Smooth muscle cell (in vitro differentiated cells): ENCODE results near the gene EPHA7. TPM values are rescaled to one million over a fixed set of nuclear protein-coding genes. Genes with fewer than 3 reads are reported as not detected.

Source experiments
- DNase-seq: peaks from one replicate; lab custom pipeline; 2025; ENCODE audit not compliant: unreplicated experiment; lab: John Stamatoyannopoulos, UW
- H2AFZ ChIP-seq: fragments of 200-600 bp; sonication (generic); 2 replicates; pipeline ENCODE4 v1.6.0; 2016; ENCODE audit warnings: antibody characterized with exemption, low read depth, mild to moderate bottlenecking
- H3F3A ChIP-seq: fragments of 200-600 bp; sonication (generic); 2 replicates; pipeline ENCODE4 v1.6.0; 2017; ENCODE audit warnings: antibody characterized with exemption, low read depth
- H3K27ac ChIP-seq: fragments of 200-600 bp; sonication (generic); 2 replicates; pipeline ENCODE4 v1.5.1; 2016; ENCODE audit warnings: low read depth, mild to moderate bottlenecking
- H3K27me3 ChIP-seq: fragments of 200-600 bp; sonication (generic); 2 replicates; pipeline ENCODE4 v1.6.1; 2016; ENCODE audit warnings: low read depth, mild to moderate bottlenecking
- H3K36me3 ChIP-seq: fragments of 200-600 bp; sonication (generic); 2 replicates; pipeline ENCODE4 v1.5.1; 2016; ENCODE audit warnings: low read depth
- H3K4me1 ChIP-seq: fragments of 200-600 bp; sonication (generic); 2 replicates; pipeline ENCODE4 v1.5.1; 2016; ENCODE audit warnings: low read depth
- H3K4me2 ChIP-seq: fragments of 200-600 bp; sonication (generic); 2 replicates; pipeline ENCODE4 v1.6.0; 2016; ENCODE audit warnings: mild to moderate bottlenecking
- H3K4me3 ChIP-seq: fragments of 200-600 bp; sonication (generic); 2 replicates; pipeline ENCODE4 v1.5.1; 2016; ENCODE audit warnings: mild to moderate bottlenecking
- H3K79me2 ChIP-seq: fragments of 200-600 bp; sonication (generic); 2 replicates; pipeline ENCODE4 v1.6.0; 2016; ENCODE audit warnings: low read depth, mild to moderate bottlenecking
- H3K9ac ChIP-seq: fragments of 200-600 bp; sonication (generic); 2 replicates; pipeline ENCODE4 v1.6.0; 2016; ENCODE audit warnings: low read depth
- H3K9me3 ChIP-seq: fragments of 200-600 bp; sonication (generic); replicated peaks from 2 replicates; pipeline ENCODE4 v1.5.1; 2016; ENCODE audit warnings: low read depth
- H4K20me1 ChIP-seq: fragments of 200-600 bp; sonication (generic); 2 replicates; pipeline ENCODE4 v1.6.0; 2016; ENCODE audit warnings: low read depth
- WGBS: methylation state at CpG from one replicate; pipeline ENCODE4 v1.1.7; 2016; ENCODE audit warnings: low lambda C conversion rate; 5-methylcytosine and 5-hydroxymethylcytosine counted together
- polyA plus RNA-seq: library from polyadenylated mRNA; unstranded; fragments of >200 nt; fragmentation: Nextera tagmentation; extraction: Ambion mirVana; gene quantifications from 2 replicates; pipeline ENCODE4 v1.2.1, GENCODE V29; 2016
- total RNA-seq: library from RNA; depleted of rRNA; stranded (reverse); fragments of >200 nt; gene quantifications from 2 replicates; pipeline ENCODE4 v1.2.3, GENCODE V29; 2014
- TF ChIP-seq, protein P1 (sequence below): fragments of 200-600 bp; sonication (generic); IDR thresholded peaks from 2 replicates; pipeline ENCODE4 v1.5.1; 2017; ENCODE audit warnings: borderline replicate concordance, mild to moderate bottlenecking, antibody characterized with exemption; ENCODE audit not compliant: insufficient read depth, poor library complexity, severe bottlenecking

The EPHA7 gene
- total and polyA plus RNA-seq, 2 experiments from 2014 or later, result 2.0 to 6.2 TPM

DNA sequence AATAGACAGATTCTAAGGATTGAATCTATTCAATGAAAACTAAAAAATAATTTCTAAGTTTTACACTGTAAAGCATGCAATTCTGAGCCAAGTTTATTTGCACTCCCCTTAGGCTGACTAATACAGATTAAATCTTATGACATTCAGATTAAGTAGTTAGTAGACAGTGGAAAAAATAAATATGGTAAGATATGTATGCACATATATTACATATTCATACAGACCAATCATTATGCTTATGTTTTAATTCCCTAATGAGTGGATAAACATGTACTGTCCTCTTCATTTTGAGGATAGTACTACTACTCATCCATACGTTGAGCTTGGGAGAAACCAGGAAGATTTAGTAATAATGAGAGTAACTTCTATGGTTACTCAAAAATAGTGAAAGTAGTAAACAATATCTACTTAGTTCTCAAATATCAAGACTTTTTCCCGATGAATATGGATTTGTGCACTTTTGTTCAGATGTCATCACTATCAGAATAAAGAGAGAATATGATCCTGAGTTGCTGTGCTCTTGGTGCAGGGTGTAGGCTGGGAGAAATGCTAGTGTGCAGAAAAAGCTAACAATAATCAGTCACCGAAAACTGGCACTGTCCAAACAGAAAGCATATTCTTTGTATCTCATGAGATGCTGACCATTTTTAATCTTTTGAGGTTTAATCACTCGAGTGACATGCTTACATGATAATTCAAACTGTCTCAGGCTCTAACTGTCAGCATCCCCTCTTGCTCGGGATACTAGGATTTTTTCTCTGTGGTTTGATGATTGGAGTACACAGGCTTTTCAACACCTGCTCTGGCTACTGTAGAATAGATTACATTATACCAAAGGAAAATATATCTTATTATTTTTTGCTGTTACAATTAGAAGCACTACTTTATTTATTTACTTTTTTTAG, 111.6 kb downstream of the EPHA7 start:
- Histone ChIP-seq H3K27me3 (no peaks in the 10 kb centered on the region), H3K79me2 (no peaks in the 10 kb centered on the region), H3K4me1 (no peaks in the 10 kb centered on the region), H3K4me3 (no peak overlapping the region), H3K36me3 (no peaks in the 10 kb centered on the region), H3K9me3 (no peaks in the 10 kb centered on the region), H2AFZ (no peak overlapping the region), H3F3A (no peaks in the 10 kb centered on the region), H3K4me2 (no peak overlapping the region), H3K27ac (no peak overlapping the region), H4K20me1 (no peaks in the 10 kb centered on the region), H3K9ac (no peak overlapping the region)
- 83% methylated on average over 5 of the region's 5 CpGs for WGBS
- DNase-seq, result no peak
- TF ChIP-seq, protein P1, sequence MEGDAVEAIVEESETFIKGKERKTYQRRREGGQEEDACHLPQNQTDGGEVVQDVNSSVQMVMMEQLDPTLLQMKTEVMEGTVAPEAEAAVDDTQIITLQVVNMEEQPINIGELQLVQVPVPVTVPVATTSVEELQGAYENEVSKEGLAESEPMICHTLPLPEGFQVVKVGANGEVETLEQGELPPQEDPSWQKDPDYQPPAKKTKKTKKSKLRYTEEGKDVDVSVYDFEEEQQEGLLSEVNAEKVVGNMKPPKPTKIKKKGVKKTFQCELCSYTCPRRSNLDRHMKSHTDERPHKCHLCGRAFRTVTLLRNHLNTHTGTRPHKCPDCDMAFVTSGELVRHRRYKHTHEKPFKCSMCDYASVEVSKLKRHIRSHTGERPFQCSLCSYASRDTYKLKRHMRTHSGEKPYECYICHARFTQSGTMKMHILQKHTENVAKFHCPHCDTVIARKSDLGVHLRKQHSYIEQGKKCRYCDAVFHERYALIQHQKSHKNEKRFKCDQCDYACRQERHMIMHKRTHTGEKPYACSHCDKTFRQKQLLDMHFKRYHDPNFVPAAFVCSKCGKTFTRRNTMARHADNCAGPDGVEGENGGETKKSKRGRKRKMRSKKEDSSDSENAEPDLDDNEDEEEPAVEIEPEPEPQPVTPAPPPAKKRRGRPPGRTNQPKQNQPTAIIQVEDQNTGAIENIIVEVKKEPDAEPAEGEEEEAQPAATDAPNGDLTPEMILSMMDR, result no peak

DNA sequence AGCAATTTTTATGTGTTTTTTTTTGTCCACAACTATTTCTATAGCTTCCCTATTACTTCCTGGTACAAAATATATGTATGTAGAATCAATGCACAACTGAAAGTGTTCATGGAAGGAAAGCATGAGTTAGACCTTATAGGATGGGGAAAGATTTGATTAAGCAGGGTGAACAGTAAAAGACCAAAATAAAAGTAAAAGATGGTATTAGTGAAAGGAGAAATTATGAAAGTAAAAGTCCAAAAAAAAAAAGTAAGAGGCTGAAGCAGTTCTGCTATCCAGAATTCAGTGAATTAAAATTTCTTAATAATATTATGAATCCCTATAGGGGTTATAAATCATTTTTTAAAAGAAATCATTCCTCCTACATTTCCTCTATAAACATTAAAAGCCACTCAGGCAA, 114.3 kb downstream of the EPHA7 start:
- no peak overlapping the region for H3K9ac ChIP-seq
- H2AFZ ChIP-seq, result no peak overlapping the region
- no peak for DNase-seq
- H3K27me3 ChIP-seq, result no peaks in the 10 kb centered on the region
- H3K4me3 ChIP-seq, result no peak overlapping the region
- H3K79me2 ChIP-seq, result no peaks in the 10 kb centered on the region
- no peaks in the 10 kb centered on the region for H3F3A ChIP-seq
- TF ChIP-seq, protein P1, result no peak
- H3K4me2 ChIP-seq, result no peak overlapping the region
- no peaks in the 10 kb centered on the region for H3K4me1 ChIP-seq
- no peak overlapping the region for H3K27ac ChIP-seq
- H4K20me1 ChIP-seq, result no peaks in the 10 kb centered on the region
- H3K9me3 ChIP-seq, result no peaks in the 10 kb centered on the region
- H3K36me3 ChIP-seq, result no peaks in the 10 kb centered on the region

DNA sequence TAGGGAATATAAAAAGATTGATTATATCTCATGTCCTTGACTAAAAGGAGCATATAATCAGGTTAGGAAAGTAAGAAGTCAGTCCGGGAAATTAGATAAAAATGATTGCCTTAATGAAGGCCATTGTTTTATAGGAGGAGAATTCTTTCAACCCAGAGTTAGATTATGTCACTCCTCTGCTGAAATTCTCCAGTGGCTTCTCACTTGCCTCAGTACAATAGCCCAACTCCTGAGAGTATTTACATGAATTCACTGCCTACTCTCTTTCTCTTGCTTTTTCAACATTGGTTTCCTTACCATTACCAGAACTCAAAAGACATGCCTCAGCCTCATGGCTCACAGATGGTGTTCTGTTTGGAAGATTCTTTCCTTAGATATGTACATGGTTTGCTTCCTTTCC, 114.9 kb downstream of the EPHA7 start:
- DNase-seq, result no peak
- Histone ChIP-seq H3K9me3 (no peaks in the 10 kb centered on the region), H3K36me3 (no peaks in the 10 kb centered on the region), H3F3A (no peaks in the 10 kb centered on the region), H3K27me3 (no peaks in the 10 kb centered on the region), H2AFZ (no peak overlapping the region), H3K4me3 (no peak overlapping the region), H3K4me2 (no peak overlapping the region), H3K4me1 (no peaks in the 10 kb centered on the region), H4K20me1 (no peaks in the 10 kb centered on the region), H3K79me2 (no peaks in the 10 kb centered on the region), H3K9ac (no peak overlapping the region), H3K27ac (no peak overlapping the region)
- TF ChIP-seq, protein P1, result no peak
- 94% methylated on average over 1 of the region's 1 CpG for WGBS

DNA sequence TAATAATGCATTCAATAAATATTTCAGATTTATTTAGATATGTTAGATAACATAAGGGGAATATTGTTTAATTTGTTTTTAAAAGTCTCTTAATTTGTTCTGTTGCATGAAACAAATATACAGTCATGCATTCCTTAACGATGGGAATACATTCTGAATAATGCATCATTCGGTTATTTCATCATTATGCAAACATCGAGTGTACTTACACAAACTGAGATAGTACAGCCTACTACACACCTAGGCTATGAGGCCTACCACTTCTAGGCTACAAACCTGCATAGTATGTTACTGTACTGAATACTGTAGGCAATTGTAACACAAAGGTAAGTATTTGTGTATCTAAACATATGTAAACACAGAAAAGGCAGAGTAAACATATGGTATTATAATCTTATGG, 118.7 kb downstream of the EPHA7 start:
- Histone ChIP-seq H3K36me3 (no peaks in the 10 kb centered on the region), H3K9ac (no peak overlapping the region), H3K4me3 (no peak overlapping the region), H3K27me3 (no peaks in the 10 kb centered on the region), H3K9me3 (no peaks in the 10 kb centered on the region), H3K27ac (no peak overlapping the region), H4K20me1 (no peaks in the 10 kb centered on the region), H2AFZ (no peak overlapping the region), H3K79me2 (no peaks in the 10 kb centered on the region), H3K4me1 (no peaks in the 10 kb centered on the region), H3K4me2 (no peak overlapping the region), H3F3A (no peaks in the 10 kb centered on the region)
- DNase-seq, result no peak
- TF ChIP-seq, protein P1, result no peak
- 94% methylated on average over 3 of the region's 3 CpGs for WGBS
